GM19025 (cell line): ENCODE data around the gene EIF2S3.
A peak's percentile ranks its signal among the peaks of the same experiment; 100 is the strongest.

Experiments used
- ATAC-seq: cut with Tn5 transposase; IDR thresholded peaks from one replicate; pipeline ENCODE4 v1.9.1; 2021; ENCODE audit warnings: mild to moderate bottlenecking, low read depth, moderate library complexity; ENCODE audit not compliant: unreplicated experiment

The EIF2S3 gene

DNA sequence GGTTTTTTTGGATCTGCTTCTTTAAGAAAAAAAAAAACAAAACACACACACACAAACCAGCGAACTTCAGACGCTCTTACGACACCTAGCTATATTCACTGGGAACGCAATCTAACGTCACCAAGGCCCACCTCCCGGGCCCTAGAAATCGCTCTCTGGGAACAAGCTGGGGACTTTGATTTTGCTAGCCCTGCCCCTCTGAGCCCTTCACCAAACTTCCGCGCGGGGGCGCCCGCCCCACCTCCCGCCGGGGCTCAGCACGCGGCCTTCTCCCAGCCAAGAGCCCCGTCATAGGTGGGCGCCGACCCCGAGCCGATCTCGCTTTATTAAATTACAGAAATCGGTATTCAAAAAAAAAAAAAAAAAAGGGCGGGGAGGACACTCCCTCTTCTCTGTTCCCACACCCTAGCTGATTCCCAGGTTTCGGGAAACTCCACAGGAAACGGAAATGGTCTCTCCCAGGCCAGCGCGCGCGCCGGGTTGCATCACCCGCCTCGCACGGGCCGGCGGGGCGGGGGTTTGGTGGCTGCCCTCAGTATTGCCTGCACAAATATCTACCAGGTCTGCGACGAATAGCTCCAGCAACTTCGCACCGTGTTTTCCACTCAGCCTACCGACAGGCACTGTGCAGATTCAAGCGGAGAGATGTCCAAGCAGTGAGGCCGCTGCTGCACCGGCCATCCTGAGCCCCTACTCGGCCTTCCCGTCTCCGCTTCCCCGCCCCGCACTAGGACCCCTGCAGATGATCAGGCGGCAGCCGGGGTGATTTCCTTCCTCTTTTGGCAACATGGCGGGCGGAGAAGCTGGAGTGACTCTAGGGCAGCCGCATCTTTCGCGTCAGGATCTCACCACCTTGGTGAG, at the start of gene EIF2S3:
EIF2S3 (plus strand) TSS at position 775 of the 861 bp plus-strand sequence; CDS start at position 788, 13 bp downstream.
- ATAC-seq, result peak; percentile 86

DNA sequence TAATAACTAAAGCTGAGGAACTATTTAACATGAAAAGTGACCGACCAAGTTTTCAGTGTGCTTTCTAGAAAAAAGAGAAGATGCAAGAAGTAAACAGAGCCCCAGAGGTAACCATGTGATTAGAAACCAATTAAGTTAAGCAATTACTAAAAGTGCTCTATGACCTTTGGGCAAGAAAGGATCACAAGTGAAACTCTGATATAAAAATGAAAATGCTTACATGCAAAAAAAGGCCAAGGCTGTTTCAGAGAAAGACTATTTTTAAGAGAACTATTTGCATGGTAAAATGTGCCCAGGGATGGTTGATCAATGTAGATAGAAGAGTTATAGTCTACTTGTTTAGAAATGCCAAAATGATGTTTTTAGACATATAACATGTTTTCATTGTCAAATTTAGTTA, 49.7 kb upstream of the EIF2S3 start:
- ATAC-seq, result no peak

DNA sequence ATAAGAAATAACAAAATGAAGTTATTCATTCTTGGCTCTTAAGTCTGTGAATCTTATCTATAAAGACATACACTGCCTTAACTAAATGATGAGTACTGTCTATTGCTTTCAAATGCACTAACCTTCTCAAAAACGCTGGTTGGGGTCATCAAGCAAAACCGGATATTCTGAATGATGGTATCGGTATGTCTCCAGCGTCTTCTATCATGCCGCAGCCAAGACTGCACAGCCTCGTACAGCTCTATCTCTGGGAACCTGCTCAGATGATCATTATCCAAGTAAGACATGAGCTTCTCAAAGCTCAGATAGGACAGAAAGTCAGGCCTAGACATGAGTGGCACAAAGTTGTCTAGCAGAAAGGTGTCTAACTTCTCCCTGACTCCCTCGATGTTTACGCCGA, 48.9 kb upstream of the EIF2S3 start:
- ATAC-seq, result no peak

DNA sequence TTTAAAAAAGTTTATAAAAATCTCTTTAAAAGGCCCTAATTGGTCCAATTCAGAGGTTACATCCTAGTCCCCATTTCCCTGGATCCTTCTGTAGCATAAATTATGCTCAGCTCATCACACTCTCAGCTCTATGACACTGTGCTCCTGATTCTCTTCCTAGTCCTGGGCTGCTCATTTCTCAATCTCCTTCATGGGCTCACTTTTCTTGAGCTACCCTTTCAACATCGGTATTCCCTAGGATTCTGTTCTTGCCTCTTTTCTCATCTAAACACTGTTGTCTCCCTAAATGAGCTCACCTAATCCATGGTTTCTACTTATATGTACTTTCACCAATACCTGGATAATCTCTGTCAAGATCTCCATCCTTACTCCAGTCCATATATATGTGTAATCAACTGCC, 42.5 kb upstream of the EIF2S3 start:
- ATAC-seq, result no peak

DNA sequence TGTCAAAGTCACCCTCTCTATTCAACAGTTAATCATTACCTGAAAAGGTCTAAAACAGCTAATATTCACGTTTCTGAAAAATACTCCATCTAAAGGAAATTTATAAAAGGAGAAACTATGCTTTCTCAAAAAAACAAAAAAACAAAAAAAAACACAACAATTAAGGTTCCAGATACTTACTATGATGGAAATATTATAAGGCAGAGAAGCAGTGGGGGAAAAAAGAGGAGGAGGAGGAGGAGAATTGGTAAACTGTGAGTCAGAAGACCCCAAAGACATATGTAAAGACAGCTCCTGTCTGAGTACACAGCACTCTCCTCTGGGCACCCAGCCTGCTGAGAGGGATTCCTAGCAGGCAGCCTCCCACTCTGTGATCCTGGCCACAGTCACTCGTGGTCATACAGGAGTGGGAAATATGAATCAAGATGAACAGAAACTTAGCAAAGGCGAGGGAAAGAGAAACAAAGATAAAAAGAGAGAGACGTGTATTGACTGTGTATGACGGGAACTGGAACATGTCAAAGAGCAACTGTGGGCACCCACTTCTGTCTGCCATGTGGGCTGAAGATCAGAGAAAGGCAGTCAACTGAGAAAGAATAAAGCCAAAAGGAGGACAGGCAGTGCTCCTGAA, 40.3 kb upstream of the EIF2S3 start:
- peak; percentile 83 for ATAC-seq

DNA sequence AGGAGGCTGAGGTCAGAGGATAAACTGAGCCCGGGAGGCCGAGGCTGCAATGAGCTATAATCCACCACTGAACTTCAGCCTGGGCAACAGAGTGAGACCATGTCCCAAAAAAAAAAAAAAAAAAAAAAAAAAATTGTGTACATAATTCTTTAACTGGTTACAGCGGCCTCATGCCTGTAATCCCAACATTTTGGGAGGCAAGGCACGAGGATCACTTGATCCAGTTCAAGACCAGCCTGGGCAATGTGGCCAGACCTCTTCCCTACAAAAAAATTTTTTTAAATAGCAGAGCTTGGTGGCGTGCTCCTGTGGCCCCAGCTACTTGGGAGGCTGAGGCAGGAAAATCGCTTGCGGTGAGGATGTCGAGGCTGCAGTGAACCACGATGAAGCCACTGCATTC, 37.1 kb upstream of the EIF2S3 start:
- ATAC-seq, result no peak

DNA sequence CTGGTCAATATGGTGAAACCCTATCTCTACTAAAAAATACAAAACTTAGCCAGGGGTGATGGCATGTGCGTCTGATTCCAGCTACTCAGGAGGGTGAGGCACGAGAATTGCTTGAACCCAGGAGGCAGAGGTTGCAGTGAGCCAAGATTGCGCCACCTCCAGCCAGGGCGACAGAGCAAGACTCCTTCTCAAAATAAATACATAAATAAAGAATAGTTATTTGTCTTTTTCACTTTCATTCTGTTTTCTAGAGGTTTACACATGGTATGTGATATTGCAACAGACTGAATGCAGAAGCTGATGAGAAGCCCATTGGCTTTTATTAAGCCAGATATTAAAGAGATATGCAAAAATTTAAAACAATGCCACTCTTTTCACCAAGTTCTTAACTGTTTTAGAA, 35.9 kb upstream of the EIF2S3 start:
- no peak for ATAC-seq

DNA sequence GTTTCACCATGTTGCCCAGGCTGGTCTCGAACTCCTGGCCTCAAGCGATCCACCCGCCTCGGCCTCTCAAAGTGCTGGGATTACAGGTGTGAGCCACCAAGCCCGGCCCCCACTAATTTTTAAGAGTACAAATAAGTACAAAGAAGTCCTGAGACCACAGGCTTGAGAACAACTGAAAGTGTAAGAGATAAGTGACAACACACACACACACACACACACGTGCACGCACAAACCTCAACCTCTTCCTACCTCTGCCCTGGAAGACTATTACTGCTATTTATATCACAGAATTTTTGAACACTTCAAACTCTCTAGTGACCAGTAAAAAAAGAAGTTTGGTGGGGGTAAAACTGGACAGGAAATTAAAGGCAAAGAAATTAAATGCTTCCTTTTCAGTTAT, 35.3 kb upstream of the EIF2S3 start:
- ATAC-seq, result no peak

DNA sequence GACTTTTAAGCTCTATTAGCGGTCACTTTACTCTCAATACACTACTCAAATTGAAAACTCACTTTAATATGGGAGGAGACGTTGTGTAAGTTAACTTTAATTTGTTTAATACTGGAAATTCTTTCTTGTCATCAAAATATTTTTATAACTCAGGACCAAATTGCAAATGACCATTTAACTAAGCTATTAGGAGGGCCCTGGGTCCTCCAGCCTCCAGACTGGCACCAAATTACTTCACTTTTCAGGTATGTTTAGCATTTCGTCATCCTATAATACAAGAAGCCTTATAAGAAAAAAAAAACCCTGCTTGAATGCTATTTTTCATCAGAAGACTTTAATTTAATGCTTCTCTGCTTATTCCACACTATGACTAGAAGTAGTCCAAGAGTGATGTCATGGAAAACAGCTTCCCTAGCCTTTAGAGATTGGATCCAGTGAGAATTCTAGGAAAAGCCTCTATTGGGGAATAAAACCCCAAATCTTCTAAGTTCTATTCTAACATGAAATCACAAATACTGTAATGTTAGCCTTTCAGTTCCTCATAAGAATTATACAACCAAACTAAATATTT, 34.4 kb upstream of the EIF2S3 start:
- no peak for ATAC-seq

DNA sequence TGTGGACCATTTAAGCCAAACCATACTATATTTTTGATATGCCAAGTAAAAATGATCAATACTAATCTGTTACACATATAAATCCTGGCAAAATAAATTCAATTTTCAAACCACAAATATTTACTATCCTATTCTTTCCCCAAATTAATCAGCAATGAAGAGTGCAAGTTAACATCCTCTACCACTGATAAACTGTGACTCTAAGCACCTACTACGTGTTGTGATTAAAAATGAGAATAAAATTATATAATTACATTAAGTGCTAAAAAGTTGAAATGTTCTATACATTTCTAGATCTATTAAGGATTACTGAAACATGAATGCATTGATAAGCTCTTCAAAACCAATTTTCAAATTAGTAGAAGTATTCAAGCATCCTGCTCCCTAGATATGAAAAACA, 31.2 kb upstream of the EIF2S3 start:
- no peak for ATAC-seq

DNA sequence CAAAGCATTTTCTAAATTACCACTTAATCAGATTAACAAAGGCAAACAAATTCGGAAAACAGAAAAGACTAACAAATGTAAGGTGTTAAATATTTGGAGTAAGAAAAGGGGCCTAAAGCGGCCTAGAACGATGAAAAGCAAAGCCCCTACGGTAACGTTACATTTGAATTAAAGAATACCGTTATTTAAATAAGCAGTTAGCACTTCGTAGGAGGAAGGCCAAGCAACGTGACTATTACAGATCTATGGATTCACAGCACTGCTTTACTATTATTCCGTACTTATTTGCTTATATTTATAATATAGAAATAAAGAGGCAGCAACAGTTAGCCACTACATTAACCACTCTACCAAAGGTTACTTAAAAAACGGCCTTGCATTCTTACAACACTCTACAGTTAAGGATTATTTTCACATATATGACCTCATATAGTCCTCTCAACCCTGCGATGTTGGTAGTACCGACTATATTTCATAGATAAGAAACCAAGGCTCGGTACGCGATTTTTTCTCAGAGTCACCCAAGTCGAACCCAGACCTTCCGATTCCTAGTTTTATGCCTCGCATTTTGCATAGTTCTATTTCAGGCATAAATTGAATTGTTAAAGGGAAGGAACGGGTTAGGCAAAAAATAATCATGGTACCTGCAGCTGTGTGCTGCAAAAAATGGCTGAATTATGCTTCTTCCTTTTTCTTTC, 30.6 kb upstream of the EIF2S3 start:
- ATAC-seq, result no peak

DNA sequence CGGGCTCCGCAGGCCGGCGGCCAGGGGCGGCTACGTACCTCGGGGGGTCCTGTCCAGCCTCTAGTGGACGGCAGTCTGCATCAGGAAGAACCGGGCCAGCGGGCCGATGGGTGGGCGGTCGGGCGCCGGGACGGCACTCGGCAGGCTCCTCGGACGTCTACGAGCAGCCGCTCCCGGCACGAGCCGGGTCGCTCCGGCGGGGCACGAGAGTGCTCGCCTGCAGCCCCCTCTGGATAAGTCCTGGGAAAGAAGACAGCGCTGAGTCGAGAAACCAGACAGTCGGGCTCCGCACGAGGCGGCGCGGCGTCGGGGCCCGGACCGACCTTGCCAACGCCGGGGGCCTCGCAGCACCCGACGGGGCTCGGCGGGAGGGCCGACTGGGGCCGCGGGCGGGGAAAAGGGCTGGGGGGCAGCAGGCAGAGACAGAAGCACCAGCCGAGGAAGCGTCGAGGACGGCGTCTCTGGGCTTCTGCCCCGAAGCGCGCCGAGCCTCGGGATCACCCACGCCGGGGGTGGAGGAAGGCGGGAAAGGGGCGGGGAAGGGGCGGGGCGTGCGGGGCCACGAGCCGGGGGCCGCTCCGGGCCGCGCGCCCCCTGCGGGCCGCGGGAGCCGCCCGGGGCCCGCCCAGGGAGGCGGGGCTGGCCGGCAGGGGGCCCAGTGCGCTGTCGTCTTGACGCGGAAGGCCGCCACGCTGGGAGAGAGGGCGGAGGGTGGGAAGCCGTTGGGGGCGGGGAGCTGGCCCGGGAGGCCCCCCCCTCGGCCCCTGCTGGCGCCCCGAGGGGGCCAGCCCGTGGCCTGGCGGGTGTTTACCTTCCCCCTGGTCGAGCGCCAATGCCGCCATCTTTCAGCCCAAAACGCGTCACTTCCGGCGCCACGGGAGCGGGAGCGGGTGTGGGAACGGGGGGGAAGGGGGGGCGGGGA, 29.7 kb upstream of the EIF2S3 start:
- ATAC-seq, result peak; percentile 91

DNA sequence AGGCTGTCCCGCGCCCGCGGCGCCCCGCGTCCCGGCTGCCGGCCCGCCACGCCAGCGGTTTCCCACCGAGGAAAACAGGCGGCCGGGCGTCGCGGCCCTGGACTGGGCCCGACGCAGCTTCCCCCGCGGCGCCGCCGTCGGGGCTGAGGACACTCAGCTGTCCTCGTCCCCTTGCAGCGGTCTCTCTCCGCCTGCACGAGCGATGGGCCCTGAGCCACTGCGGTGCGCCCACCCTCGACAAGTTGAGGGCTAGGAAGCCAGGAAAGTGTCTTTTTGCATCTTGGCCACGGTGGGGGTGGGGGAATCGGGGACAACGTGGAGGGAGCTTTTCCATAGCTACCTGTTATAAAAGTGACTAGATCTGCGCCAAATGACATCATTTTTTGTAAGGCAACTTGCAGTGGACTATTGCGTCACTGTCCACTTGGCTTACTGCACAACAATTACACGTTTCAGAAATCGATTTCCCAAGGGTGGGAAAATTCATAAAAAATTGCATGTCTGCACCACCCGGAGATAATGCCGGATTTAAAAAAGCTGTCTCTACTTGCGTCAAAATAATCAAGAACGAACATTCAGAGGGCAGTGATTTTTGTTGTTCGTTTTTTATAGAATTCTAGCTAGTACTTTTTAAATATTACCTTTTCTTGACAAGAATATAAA, 28.9 kb upstream of the EIF2S3 start:
- peak; percentile 28 for ATAC-seq

DNA sequence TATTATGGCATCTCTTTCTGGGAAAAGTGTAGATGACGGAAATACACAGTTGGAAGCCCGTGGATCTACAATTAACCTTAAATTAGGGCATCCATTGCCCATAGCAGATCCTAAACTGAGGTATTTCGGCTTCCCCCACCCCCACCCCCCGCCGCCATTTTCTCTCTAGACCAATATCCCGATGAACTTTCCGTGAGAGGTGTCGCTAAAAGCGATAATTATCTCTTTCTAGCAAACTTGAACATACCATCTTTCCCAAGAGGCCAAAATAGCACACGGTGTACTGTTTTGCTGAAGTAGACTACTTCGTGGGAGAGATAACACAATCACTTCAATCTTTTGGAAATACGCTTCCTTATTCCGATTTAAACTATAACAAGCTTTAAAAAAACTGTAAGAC, 28.3 kb upstream of the EIF2S3 start:
- no peak for ATAC-seq

DNA sequence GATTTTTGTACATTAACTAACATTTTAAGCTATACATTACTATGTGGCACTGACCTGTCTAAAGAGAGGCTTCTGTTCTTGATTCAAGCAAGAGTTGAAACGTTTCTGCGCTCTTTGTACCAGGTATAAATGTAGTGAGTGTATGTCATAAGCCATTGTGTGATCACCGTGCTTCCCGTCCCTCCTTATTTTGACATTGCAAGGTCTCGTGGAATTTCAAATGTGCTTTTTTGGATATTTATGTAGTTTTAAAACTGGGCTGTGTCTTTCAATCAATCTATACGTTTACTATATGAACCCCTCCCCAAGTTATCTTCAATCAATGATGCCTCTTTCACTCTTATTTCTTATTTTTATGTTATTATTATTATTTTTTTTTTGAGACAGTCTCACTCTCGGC, 27.7 kb upstream of the EIF2S3 start, which contains the start of gene KLHL15:
KLHL15 (minus strand) TSS at position 101 of the 400 bp plus-strand sequence. CDS start 20,493 bp downstream, outside the sequence.
- ATAC-seq, result no peak

DNA sequence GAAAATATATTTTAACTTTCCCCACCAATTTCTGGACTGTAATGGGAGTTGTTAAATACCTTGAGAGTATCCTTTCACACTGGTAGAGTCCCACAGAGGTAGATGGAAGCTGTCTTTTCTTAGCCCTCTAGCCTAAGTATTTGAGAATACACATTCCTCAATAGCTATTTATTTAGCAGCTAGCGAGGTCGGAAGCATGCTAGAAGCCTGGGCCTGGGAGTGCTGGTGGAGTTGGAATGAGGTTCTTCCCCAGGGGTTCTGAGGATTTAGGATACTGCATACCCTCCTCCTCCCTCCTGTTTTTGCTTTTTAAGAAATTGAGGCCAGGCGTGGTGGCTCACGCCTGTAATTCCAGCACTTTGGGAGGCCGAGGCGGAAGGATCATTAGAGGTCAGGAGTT, 26.8 kb upstream of the EIF2S3 start:
- no peak for ATAC-seq

DNA sequence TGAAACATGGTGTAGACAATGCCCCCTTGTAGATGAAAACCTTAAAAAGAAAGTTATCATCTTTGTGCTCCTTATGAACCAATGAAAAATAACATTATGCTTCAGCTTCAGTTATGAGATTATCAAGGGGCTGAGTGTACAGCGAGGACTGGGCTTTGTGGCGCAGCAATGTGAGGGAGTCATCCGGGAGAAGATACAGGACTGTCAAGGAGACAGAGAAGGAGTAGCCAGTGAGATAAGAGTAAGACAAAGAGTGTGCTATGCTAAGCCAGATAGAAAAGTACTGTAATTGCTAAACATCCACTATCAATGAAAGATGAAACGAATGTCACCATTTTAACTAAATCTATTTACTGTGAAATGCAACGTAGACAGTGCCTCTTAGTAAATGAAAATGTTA, 24.2 kb upstream of the EIF2S3 start:
- no peak for ATAC-seq

DNA sequence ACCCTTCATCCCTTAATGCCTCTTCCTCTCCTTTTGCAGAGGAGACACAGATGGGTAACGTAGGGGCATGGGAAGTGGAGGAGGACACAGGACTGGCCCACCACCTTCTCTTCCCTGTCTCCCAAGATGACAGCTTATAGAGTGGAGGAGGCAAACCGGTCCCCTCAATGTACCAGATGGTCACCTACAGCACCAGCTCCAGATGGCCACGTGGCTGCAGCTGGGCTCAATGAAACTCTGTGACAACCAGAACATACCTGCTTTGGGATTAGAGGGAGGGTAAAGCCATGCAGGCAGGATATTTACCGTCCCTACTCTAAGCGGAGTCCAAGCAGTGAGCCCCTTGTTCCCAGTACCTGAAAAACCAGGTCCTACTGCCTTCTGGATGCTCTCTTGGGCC, 20.3 kb upstream of the EIF2S3 start:
- ATAC-seq, result no peak

DNA sequence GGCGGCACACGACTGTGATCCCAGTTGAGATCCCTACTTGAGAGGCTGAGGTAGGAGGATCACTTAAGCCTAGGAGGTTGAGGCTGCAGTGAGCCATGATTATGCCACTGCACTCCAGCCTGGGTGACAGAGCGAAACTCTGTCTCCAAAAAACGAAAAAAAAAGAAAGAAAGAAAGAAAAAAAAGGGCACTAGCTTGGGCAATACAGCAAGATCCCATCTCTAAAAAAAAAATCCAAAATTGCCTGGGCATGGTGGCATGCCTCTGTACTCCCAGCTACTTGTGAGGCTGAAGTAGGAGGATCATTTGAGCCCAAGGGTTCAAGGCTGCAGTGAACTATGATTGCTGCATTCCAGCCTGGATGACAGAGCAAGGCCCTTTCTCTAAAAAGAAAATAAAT, 17.0 kb upstream of the EIF2S3 start:
- no peak for ATAC-seq
